Thyroid gland (tissue), 4 donors: Measurements from ENCODE around the gene ACBD4. TPM values are rescaled to one million over a fixed set of nuclear protein-coding genes. Genes with fewer than 3 reads are reported as not detected.

Experiments used
- DNase-seq, 2 donors: peaks; one replicate each; pipeline ENCODE4 v3.0.0-alpha.2; 2019
- H3K27ac ChIP-seq, 3 donors: fragments of 200-600 bp; sonication (generic); 1 replicate in 2 of 3; 2 replicates in 1 of 3; pipeline ENCODE4 v1.5.1; 2016 to 2019; ENCODE audit warnings: mild to moderate bottlenecking in 1 of 3, moderate library complexity in 1 of 3
- H3K27me3 ChIP-seq: fragments of 200-600 bp; sonication (generic); one replicate; pipeline ENCODE4 v1.5.1; 2019
- H3K36me3 ChIP-seq, 2 donors: fragments of 200-600 bp; sonication (generic); one replicate each; pipeline ENCODE4 v1.5.1; 2016 to 2019
- H3K4me1 ChIP-seq, 2 donors: fragments of 200-600 bp; sonication (generic); one replicate each; pipeline ENCODE4 v1.5.1; 2017 to 2019
- H3K4me3 ChIP-seq, 3 donors: fragments of 200-600 bp; sonication (generic); replicated peaks in 1 of 3; 1 replicate in 2 of 3; 2 replicates in 1 of 3; pipeline ENCODE4 v1.5.1; 2016; ENCODE audit warnings: mild to moderate bottlenecking in 1 of 3
- H3K9me3 ChIP-seq: fragments of 200-600 bp; sonication (generic); one replicate; pipeline ENCODE4 v1.5.1; 2017
- POLR2A ChIP-seq, 2 donors: fragments of 450-650 bp; IDR thresholded peaks; one replicate each; pipeline ENCODE4 v1.6.1; 2017; ENCODE audit warnings: antibody characterized with exemption in 2 of 2, mild to moderate bottlenecking in 2 of 2, moderate library complexity in 1 of 2
- WGBS, 2 donors: methylation state at CpG; one replicate each; pipeline ENCODE4 v1.1.5; 2017; 5-methylcytosine and 5-hydroxymethylcytosine counted together
- intact Hi-C: fragments of 100-400 bp; cut with DNase I; formaldehyde crosslinking; loops from one replicate; pipeline ENCODE4 v1.15.1; 2023
- total RNA-seq, 4 donors: library from RNA; depleted of rRNA; stranded (reverse); fragments of >200 nt; gene quantifications; one replicate each; pipeline ENCODE4 v1.2.3, GENCODE V29; 2016
- TF ChIP-seq, protein P1 (sequence below), 6 experiments: fragments of 200-600 bp in 3 of 6; fragments of 450-650 bp in 3 of 6; sonication (generic) in 3 of 6; IDR thresholded peaks; one replicate each; pipeline ENCODE4 v1.5.1; 2016 to 2019; ENCODE audit warnings: antibody characterized with exemption in 6 of 6, mild to moderate bottlenecking in 2 of 6, inconsistent platforms in 1 of 6, moderate library complexity in 1 of 6

Gene ACBD4
- total RNA-seq, 4 donors from 2014 or later, result 16.7 to 20.4 (median 17.7) TPM

DNA sequence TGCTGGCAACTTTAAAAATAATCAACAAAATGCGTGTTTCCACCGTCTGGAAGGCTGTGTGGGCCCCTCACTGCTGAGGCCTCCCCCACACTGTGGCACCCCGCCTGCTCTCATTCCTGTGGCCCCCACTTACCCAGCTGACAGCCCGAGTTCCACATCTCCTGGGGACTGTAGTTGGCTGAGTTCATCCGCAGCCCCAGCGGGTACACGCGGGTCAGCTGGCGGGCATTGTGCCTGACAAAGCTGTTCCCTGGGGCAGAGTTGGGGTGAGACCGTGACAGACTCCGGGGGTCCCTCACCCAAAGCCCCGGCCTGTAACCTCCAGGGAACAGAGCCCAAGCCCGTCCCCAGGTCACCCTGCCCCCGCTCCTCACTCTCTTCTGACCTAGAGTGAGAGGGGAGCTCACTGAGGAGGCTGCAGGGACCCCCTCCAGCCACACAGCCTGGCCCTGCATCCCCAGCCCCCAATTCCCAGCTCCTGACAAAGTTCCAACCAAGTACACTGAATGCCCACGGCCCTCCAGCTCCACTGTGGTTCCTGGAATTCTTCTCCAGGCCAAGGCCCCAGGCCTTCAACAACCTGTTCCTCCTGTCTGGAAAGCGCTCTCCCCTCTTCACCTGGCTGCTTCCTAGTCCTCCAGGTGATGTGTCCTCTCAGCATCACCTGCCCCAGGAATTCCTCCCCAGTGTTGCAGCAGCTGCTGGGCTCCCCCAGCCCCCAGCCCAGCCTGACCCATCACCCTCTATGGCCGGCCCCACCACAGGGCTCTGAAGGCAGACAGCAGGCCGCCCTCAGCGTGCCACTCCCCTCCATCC lies 21.2 kb upstream of the ACBD4 start:
- no peak for DNase-seq
- intact Hi-C loops, result no loop called here
- TF ChIP-seq, protein P1, sequence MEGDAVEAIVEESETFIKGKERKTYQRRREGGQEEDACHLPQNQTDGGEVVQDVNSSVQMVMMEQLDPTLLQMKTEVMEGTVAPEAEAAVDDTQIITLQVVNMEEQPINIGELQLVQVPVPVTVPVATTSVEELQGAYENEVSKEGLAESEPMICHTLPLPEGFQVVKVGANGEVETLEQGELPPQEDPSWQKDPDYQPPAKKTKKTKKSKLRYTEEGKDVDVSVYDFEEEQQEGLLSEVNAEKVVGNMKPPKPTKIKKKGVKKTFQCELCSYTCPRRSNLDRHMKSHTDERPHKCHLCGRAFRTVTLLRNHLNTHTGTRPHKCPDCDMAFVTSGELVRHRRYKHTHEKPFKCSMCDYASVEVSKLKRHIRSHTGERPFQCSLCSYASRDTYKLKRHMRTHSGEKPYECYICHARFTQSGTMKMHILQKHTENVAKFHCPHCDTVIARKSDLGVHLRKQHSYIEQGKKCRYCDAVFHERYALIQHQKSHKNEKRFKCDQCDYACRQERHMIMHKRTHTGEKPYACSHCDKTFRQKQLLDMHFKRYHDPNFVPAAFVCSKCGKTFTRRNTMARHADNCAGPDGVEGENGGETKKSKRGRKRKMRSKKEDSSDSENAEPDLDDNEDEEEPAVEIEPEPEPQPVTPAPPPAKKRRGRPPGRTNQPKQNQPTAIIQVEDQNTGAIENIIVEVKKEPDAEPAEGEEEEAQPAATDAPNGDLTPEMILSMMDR (IDR thresholded peaks at IDR 0.05), result no peak
- TF ChIP-seq POLR2A (IDR thresholded peaks at IDR 0.05), result no peak
- Histone ChIP-seq H3K36me3 (no peaks in the 10 kb centered on the region), H3K4me3 (no peak overlapping the region), H3K4me1 (peaks cover 22 to 24% of the 10 kb centered on the region in 2 donors), H3K9me3 (no peaks in the 10 kb centered on the region), H3K27me3 (no peaks in the 10 kb centered on the region), H3K27ac (no peak overlapping the region)
- 83 to 85% methylated on average over 15 to 19 of the region's 19 CpGs for WGBS, 2 donors

GRCh38 chr17:45115015-45115625 lies 20.4 kb upstream of the ACBD4 start:
- H3K4me1 ChIP-seq, result peaks cover 20 to 22% of the 10 kb centered on the region in 2 donors
- TF ChIP-seq POLR2A (IDR thresholded peaks at IDR 0.05), result no peak
- TF ChIP-seq, protein P1 (IDR thresholded peaks at IDR 0.05), result no peak
- H3K9me3 ChIP-seq, result no peaks in the 10 kb centered on the region
- H3K36me3 ChIP-seq, result no peaks in the 10 kb centered on the region
- H3K27ac ChIP-seq, result no peak overlapping the region
- no peaks in the 10 kb centered on the region for H3K27me3 ChIP-seq
- WGBS, 2 donors, result 90 to 92% methylated on average over 26 of the region's 26 CpGs
- DNase-seq, result no peak
- H3K4me3 ChIP-seq, result no peak overlapping the region
- intact Hi-C loops, result no loop called here

- no peak for TF ChIP-seq POLR2A (IDR thresholded peaks at IDR 0.05)
- TF ChIP-seq, protein P1 (IDR thresholded peaks at IDR 0.05), result no peak
- no peak overlapping the region for H3K4me3 ChIP-seq
- intact Hi-C loops, result no loop called here
- WGBS, 2 donors, result 74 to 79% methylated on average over 11 of the region's 11 CpGs
- no peaks in the 10 kb centered on the region for H3K36me3 ChIP-seq
- no peaks in the 10 kb centered on the region for H3K9me3 ChIP-seq
- no peaks in the 10 kb centered on the region for H3K27me3 ChIP-seq
- DNase-seq, result no peak
- H3K4me1 ChIP-seq, result peaks cover 15 to 16% of the 10 kb centered on the region in 2 donors
- H3K27ac ChIP-seq, result no peak overlapping the region
Observed at GRCh38 chr17:45115871-45116270, 19.6 kb upstream of the ACBD4 start.

GRCh38 chr17:45116434-45117016 lies 19.0 kb upstream of the ACBD4 start:
- WGBS, 2 donors, result 91 to 93% methylated on average over 10 of the region's 10 CpGs
- DNase-seq, result no peak
- H3K9me3 ChIP-seq, result no peaks in the 10 kb centered on the region
- no peaks in the 10 kb centered on the region for H3K36me3 ChIP-seq
- H3K27me3 ChIP-seq, result no peaks in the 10 kb centered on the region
- TF ChIP-seq, protein P1 (IDR thresholded peaks at IDR 0.05), result no peak
- TF ChIP-seq POLR2A (IDR thresholded peaks at IDR 0.05), result no peak
- peaks cover 9% of the 10 kb centered on the region in 2 donors for H3K4me1 ChIP-seq
- H3K4me3 ChIP-seq, result no peak overlapping the region
- intact Hi-C loops, result no loop called here
- H3K27ac ChIP-seq, result no peak overlapping the region

- Histone ChIP-seq H3K4me1 (peaks cover 1 to 2% of the 10 kb centered on the region in 2 donors), H3K4me3 (no peak overlapping the region), H3K9me3 (no peaks in the 10 kb centered on the region), H3K36me3 (no peaks in the 10 kb centered on the region), H3K27me3 (no peaks in the 10 kb centered on the region), H3K27ac (no peak overlapping the region)
- intact Hi-C loops, result no loop called here
- WGBS, 2 donors, result 93 to 98% methylated on average over 4 of the region's 4 CpGs
- TF ChIP-seq, protein P1 (IDR thresholded peaks at IDR 0.05), result no peak
- no peak for TF ChIP-seq POLR2A (IDR thresholded peaks at IDR 0.05)
- DNase-seq, result no peak
Observed at GRCh38 chr17:45117334-45117733, 18.2 kb upstream of the ACBD4 start.
